H1 (cell line): ENCODE measurements around the gene CDK13. TPM values are rescaled to one million over a fixed set of nuclear protein-coding genes. Genes with fewer than 3 reads are reported as not detected.

ENCODE experiments used
- CTCF ChIA-PET: fragments of 300-600 bp; sonication (Branson Sonifier 250); formaldehyde crosslinking; loops from one replicate; lab custom pipeline; 2021; ENCODE audit not compliant: partially characterized antibody; lab: Charles Lee
- POLR2A ChIA-PET: fragments of 300-600 bp; sonication (Branson Sonifier 250); formaldehyde crosslinking; loops from one replicate; lab custom pipeline; 2021; ENCODE audit warnings: inconsistent platforms; ENCODE audit not compliant: partially characterized antibody; lab: Charles Lee
- DNase-seq, 2 experiments: peaks; one replicate each; pipeline versions ENCODE4 v3.0.0 to v3.0.0-alpha.2; 2010 to 2022; ENCODE audit warnings: low spot score in 2 of 2, low read depth in 1 of 2, mixed read lengths in 1 of 2
- FAIRE-seq: peaks from 2 replicates; lab custom pipeline; 2011; peaks lifted over from hg19 to GRCh38; lab: Jason Lieb, UNC
- H2AFZ ChIP-seq: 2 replicates; pipeline ENCODE4 v1.8.1; 2012; ENCODE audit warnings: low read length, inconsistent platforms
- H2AK5ac ChIP-seq: 2 replicates; pipeline ENCODE4 v1.6.1; 2013; ENCODE audit warnings: low read depth, low read length
- H2BK120ac ChIP-seq: replicated peaks from 2 replicates; pipeline ENCODE3; 2013; ENCODE audit warnings: low read depth, low read length, inconsistent platforms
- H2BK12ac ChIP-seq: 2 replicates; pipeline ENCODE4 v1.6.1; 2013; ENCODE audit warnings: low read depth, low read length
- H2BK15ac ChIP-seq: 2 replicates; pipeline ENCODE4 v1.6.1; 2013; ENCODE audit warnings: low read length
- H2BK20ac ChIP-seq: 2 replicates; pipeline ENCODE4 v1.6.1; 2013; ENCODE audit warnings: low read length
- H2BK5ac ChIP-seq: 2 replicates; pipeline ENCODE4 v1.6.1; 2013; ENCODE audit warnings: low read depth, low read length
- H3K14ac ChIP-seq: 2 replicates; pipeline ENCODE4 v1.6.1; 2013; ENCODE audit warnings: inconsistent platforms; ENCODE audit not compliant: insufficient read length
- H3K18ac ChIP-seq: 2 replicates; pipeline ENCODE4 v1.6.1; 2013; ENCODE audit warnings: low read length; ENCODE audit errors: extremely low read depth
- H3K23ac ChIP-seq: 2 replicates; pipeline ENCODE4 v1.6.1; 2013; ENCODE audit warnings: inconsistent platforms; ENCODE audit not compliant: insufficient read length
- H3K23me2 ChIP-seq: 2 replicates; pipeline ENCODE4 v1.6.1; 2013; ENCODE audit warnings: low read depth, low read length
- H3K27ac ChIP-seq: 2 replicates; pipeline ENCODE4 v1.6.1; 2011; ENCODE audit warnings: low read depth, low read length, inconsistent platforms
- H3K27me3 ChIP-seq, 4 experiments: replicated peaks in 1 of 4; 1 replicate in 1 of 4; 2 replicates in 3 of 4; pipeline versions ENCODE4 v1.6.1 to v1.8.1; 2011 to 2013; ENCODE audit warnings: low read length in 3 of 4, mild to moderate bottlenecking in 3 of 4, inconsistent platforms in 2 of 4, mixed read lengths in 2 of 4, moderate library complexity in 1 of 4; ENCODE audit not compliant: control insufficient read depth in 3 of 4, insufficient read depth in 3 of 4; ENCODE audit errors: extremely low read depth in 1 of 4
- H3K36me3 ChIP-seq, 4 experiments: 2 replicates each; pipeline versions ENCODE4 v1.6.1 to v1.8.1; 2011 to 2013; ENCODE audit warnings: mild to moderate bottlenecking in 4 of 4, low read length in 3 of 4, moderate library complexity in 2 of 4, control low read depth in 1 of 4, inconsistent platforms in 1 of 4; ENCODE audit not compliant: insufficient read depth in 4 of 4, control insufficient read depth in 2 of 4
- H3K4ac ChIP-seq: replicated peaks from 2 replicates; pipeline ENCODE3; 2013; ENCODE audit warnings: low read length, low read depth, mixed read lengths, inconsistent platforms; ENCODE audit not compliant: insufficient read length
- H3K4me1 ChIP-seq, 4 experiments: replicated peaks in 1 of 4; 1 replicate in 1 of 4; 2 replicates in 3 of 4; pipeline versions ENCODE4 v1.6.1 to v1.8.1; 2011 to 2013; ENCODE audit warnings: low read length in 3 of 4, inconsistent platforms in 2 of 4, mixed read lengths in 1 of 4; ENCODE audit not compliant: insufficient read depth in 4 of 4, control insufficient read depth in 3 of 4
- H3K4me2 ChIP-seq, 2 experiments: 2 replicates each; pipeline versions ENCODE4 v1.6.1 to v1.8.1; 2011 to 2013; ENCODE audit warnings: low read depth in 2 of 2, low read length in 2 of 2, control low read depth in 1 of 2, inconsistent platforms in 1 of 2, mild to moderate bottlenecking in 1 of 2; ENCODE audit not compliant: insufficient read depth in 1 of 2
- H3K4me3 ChIP-seq, 4 experiments: fragments of 200-600, 300-600 bp in 1 of 4; sonication (generic), shearing (Covaris generic), sonication (Bioruptor Twin) in 1 of 4; 2 replicates each; pipeline versions ENCODE4 v1.5.1 to v1.8.1; 2011 to 2016; ENCODE audit warnings: low read length in 4 of 4, low read depth in 3 of 4, control low read depth in 2 of 4, inconsistent platforms in 2 of 4, mild to moderate bottlenecking in 2 of 4, mixed read lengths in 1 of 4, moderate library complexity in 1 of 4; ENCODE audit not compliant: insufficient read depth in 2 of 4; ENCODE audit errors: extremely low read depth in 1 of 4
- H3K56ac ChIP-seq: replicated peaks from 2 replicates; pipeline ENCODE3; 2013; ENCODE audit warnings: low read depth, mild to moderate bottlenecking, mixed read lengths, low read length, inconsistent platforms; ENCODE audit not compliant: insufficient read length
- H3K79me1 ChIP-seq: 2 replicates; pipeline ENCODE4 v1.6.1; 2013; ENCODE audit warnings: low read depth, low read length, control low read depth
- H3K79me2 ChIP-seq, 2 experiments: 2 replicates each; pipeline versions ENCODE4 v1.6.1 to v1.8.1; 2012 to 2013; ENCODE audit warnings: low read length in 2 of 2, mild to moderate bottlenecking in 2 of 2, inconsistent platforms in 1 of 2; ENCODE audit not compliant: insufficient read depth in 2 of 2, control insufficient read depth in 1 of 2
- H3K9ac ChIP-seq, 4 experiments: replicated peaks in 1 of 4; 1 replicate in 1 of 4; 2 replicates in 3 of 4; pipeline versions ENCODE4 v1.6.1 to v1.8.1; 2011 to 2013; ENCODE audit warnings: low read depth in 3 of 4, low read length in 3 of 4, control low read depth in 2 of 4, mild to moderate bottlenecking in 2 of 4, moderate library complexity in 2 of 4, inconsistent platforms in 1 of 4; ENCODE audit errors: extremely low read depth in 1 of 4
- H3K9me3 ChIP-seq, 2 experiments: 2 replicates each; pipeline versions ENCODE4 v1.6.1 to v1.8.1; 2012 to 2013; ENCODE audit warnings: mild to moderate bottlenecking in 2 of 2, moderate library complexity in 2 of 2, control low read depth in 1 of 2, inconsistent platforms in 1 of 2, low read depth in 1 of 2, low read length in 1 of 2, mixed read lengths in 1 of 2; ENCODE audit not compliant: insufficient read depth in 2 of 2
- H4K20me1 ChIP-seq, 2 experiments: replicated peaks in 1 of 2; 2 replicates each; pipeline versions ENCODE3 to v1.8.1; 2011 to 2013; ENCODE audit warnings: inconsistent platforms in 2 of 2, low read length in 2 of 2, mild to moderate bottlenecking in 1 of 2; ENCODE audit not compliant: insufficient read depth in 2 of 2, control insufficient read depth in 1 of 2
- H4K5ac ChIP-seq: 2 replicates; pipeline ENCODE4 v1.6.1; 2013; ENCODE audit warnings: low read length, low read depth, mixed read lengths, inconsistent platforms; ENCODE audit not compliant: insufficient read length
- H4K8ac ChIP-seq: 2 replicates; pipeline ENCODE4 v1.8.0; 2013; ENCODE audit warnings: mild to moderate bottlenecking, moderate library complexity, low read length, inconsistent platforms; ENCODE audit not compliant: insufficient read depth; ENCODE audit errors: extremely low read depth
- H4K91ac ChIP-seq: replicated peaks from 2 replicates; pipeline ENCODE3; 2013; ENCODE audit warnings: low read length, mixed read lengths, inconsistent platforms; ENCODE audit not compliant: insufficient read length
- ASH2L ChIP-seq: fragments of 200-600, 300-600 bp; sonication (generic); IDR thresholded peaks from one replicate; pipeline ENCODE4 v1.7.1; 2017; ENCODE audit warnings: low read length
- EGR1 ChIP-seq: IDR thresholded peaks from 2 replicates; pipeline ENCODE4 v1.6.1; 2011; ENCODE audit warnings: low read depth, low read length, borderline replicate concordance
- HDAC2 ChIP-seq, 2 experiments: fragments of 300-600 bp in 1 of 2; sonication (generic) in 1 of 2; IDR thresholded peaks; 2 replicates each; pipeline ENCODE4 v1.6.1; 2011 to 2012; ENCODE audit warnings: low read depth in 2 of 2, low read length in 2 of 2, mild to moderate bottlenecking in 2 of 2, moderate library complexity in 2 of 2, borderline replicate concordance in 1 of 2, inconsistent platforms in 1 of 2
- KDM5A ChIP-seq: fragments of 200-600 bp; IDR thresholded peaks from 2 replicates; pipeline ENCODE4 v1.7.1; 2012; ENCODE audit warnings: mild to moderate bottlenecking, low read length, inconsistent platforms, mixed read lengths
- MAX ChIP-seq: IDR thresholded peaks from 2 replicates; pipeline ENCODE4 v1.6.1; 2012; ENCODE audit warnings: inconsistent platforms
- PHF8 ChIP-seq: fragments of 200-600 bp; sonication (generic); conservative IDR thresholded peaks from 2 replicates; pipeline ENCODE4 v1.7.1; 2012; ENCODE audit warnings: low read depth, mild to moderate bottlenecking, inconsistent platforms, low read length, moderate library complexity
- SAP30 ChIP-seq: fragments of 300-600 bp; sonication (generic); IDR thresholded peaks from 2 replicates; pipeline ENCODE4 v1.7.1; 2012; ENCODE audit warnings: low read length, moderate library complexity, mild to moderate bottlenecking, inconsistent platforms; ENCODE audit not compliant: insufficient read depth, insufficient replicate concordance
- SP2 ChIP-seq: IDR thresholded peaks from 2 replicates; pipeline ENCODE4 v1.6.1; 2012; ENCODE audit warnings: mild to moderate bottlenecking, low read length, inconsistent platforms
- WGBS, 2 experiments: shearing (Covaris generic) in 1 of 2; methylation state at CpG; one replicate each; pipeline versions ENCODE4 v1.1.6 to v1.1.7; 2013 to 2015; ENCODE audit warnings: low lambda C conversion rate in 2 of 2, mixed read lengths in 2 of 2, inconsistent platforms in 1 of 2, low coverage in 1 of 2, missing lambda C conversion rate in 1 of 2; ENCODE audit not compliant: insufficient replicate concordance in 2 of 2, insufficient coverage in 1 of 2, insufficient read length in 1 of 2; ENCODE audit errors: extremely low coverage in 1 of 2, missing lambda C conversion rate in 1 of 2; 5-methylcytosine and 5-hydroxymethylcytosine counted together
- polyA plus RNA-seq, 7 experiments: library from polyadenylated mRNA; depleted of rRNA in 3 of 7; stranded (reverse) in 5 of 7; unstranded in 2 of 7; fragments of >200 nt in 5 of 7; fragments of 200-250 nt in 2 of 7; gene quantifications; 1 replicate in 5 of 7; 2 replicates in 1 of 7; 4 replicates in 1 of 7; pipeline versions ENCODE4 v1.2.1 to v1.2.3, GENCODE V29; 2011 to 2013; ENCODE audit warnings: missing spikeins in 2 of 7, mixed read lengths in 2 of 7
- total RNA-seq: library from RNA; stranded (reverse); fragmentation: NEBNext Ultra II Directional; extraction: Animal tissue kit (Norgen Biotek cat#: 25700); gene quantifications from 2 replicates; pipeline ENCODE4 v1.2.1, GENCODE V29; 2021

The CDK13 gene
- total and polyA plus RNA-seq, 2 of the 8 experiments (the other 6 are each of a cell fraction or from before 2014, with no cell fraction given) = 22.6 to 49.5 TPM

GRCh38 chr7:39927018-39927417, 23.0 kb upstream of the CDK13 start:
- Histone ChIP-seq H3K18ac (no peak overlapping the region), H2BK20ac (no peak overlapping the region), H3K14ac (no peak overlapping the region), H3K4me3 (no peak overlapping the region), H3K27me3 (no peaks in the 10 kb centered on the region), H3K9me3 (no peaks in the 10 kb centered on the region), H3K56ac (no peak overlapping the region), H4K5ac (no peak overlapping the region), H3K27ac (no peak overlapping the region), H2AK5ac (no peak overlapping the region), H2BK120ac (no peak overlapping the region), H3K4ac (no peak overlapping the region), H3K4me1 (peaks cover 0 to 5% (median 0%) of the 10 kb centered on the region in 4 experiments; a peak in 1 of 7 replicates), H4K91ac (no peak overlapping the region), H2BK12ac (no peak overlapping the region), H3K79me2 (no peaks in the 10 kb centered on the region), H2BK15ac (no peak overlapping the region), H3K23ac (no peak overlapping the region), H4K8ac (no peak overlapping the region), H3K36me3 (no peaks in the 10 kb centered on the region), H3K9ac (no peak overlapping the region), H3K79me1 (no peaks in the 10 kb centered on the region), H3K23me2 (no peaks in the 10 kb centered on the region), H2AFZ (no peak overlapping the region), H2BK5ac (no peak overlapping the region), H4K20me1 (no peaks in the 10 kb centered on the region), H3K4me2 (no peak overlapping the region)
- ChIA-PET CTCF (interaction anchor here (0.6 to 0.9 kb wide), 5 partner anchors 8 to 346 kb away, joined by 3 to 4 read pairs (median 3); no protein-coding TSS in a partner anchor), POLR2A (no interaction called here)
- no peak for TF ChIP-seq SAP30
- TF ChIP-seq PHF8 = no peak
- no peak for TF ChIP-seq HDAC2 (IDR thresholded peaks at IDR 0.05; ENCODE audit: borderline replicate concordance in 1 of 2, low read depth in 2 of 2, low read length in 2 of 2)
- TF ChIP-seq EGR1 = no peak
- no peak for TF ChIP-seq MAX
- no peak for TF ChIP-seq ASH2L
- TF ChIP-seq SP2 = no peak
- TF ChIP-seq KDM5A = no peak
- no peak for DNase-seq
- no peak for FAIRE-seq
- 93% methylated on average over 7 of the region's 7 CpGs; no CpG with 5 or more reads in 1 of the 2 experiments for WGBS, 2 experiments
